PFSK-1 (cell line): ENCODE data around the gene ARHGEF16.

Experiments used
- SIN3A ChIP-seq: IDR thresholded peaks from 2 replicates; pipeline ENCODE4 v1.6.1; 2012; ENCODE audit warnings: mild to moderate bottlenecking, low read length, moderate library complexity, borderline replicate concordance; ENCODE audit not compliant: insufficient read depth
- TAF1 ChIP-seq: IDR thresholded peaks from 2 replicates; pipeline ENCODE4 v1.6.1; 2012; ENCODE audit warnings: low read length, control low read depth, borderline replicate concordance; ENCODE audit not compliant: insufficient read depth
- TF ChIP-seq, protein P1 (sequence below), 2 experiments: IDR thresholded peaks; 2 replicates each; pipeline versions ENCODE4 v1.6.1 to v1.8.0; 2011 to 2012; ENCODE audit warnings: low read depth in 2 of 2, low read length in 2 of 2, control low read depth in 1 of 2, inconsistent platforms in 1 of 2, mild to moderate bottlenecking in 1 of 2, moderate library complexity in 1 of 2; ENCODE audit not compliant: insufficient read depth in 1 of 2

DNA sequence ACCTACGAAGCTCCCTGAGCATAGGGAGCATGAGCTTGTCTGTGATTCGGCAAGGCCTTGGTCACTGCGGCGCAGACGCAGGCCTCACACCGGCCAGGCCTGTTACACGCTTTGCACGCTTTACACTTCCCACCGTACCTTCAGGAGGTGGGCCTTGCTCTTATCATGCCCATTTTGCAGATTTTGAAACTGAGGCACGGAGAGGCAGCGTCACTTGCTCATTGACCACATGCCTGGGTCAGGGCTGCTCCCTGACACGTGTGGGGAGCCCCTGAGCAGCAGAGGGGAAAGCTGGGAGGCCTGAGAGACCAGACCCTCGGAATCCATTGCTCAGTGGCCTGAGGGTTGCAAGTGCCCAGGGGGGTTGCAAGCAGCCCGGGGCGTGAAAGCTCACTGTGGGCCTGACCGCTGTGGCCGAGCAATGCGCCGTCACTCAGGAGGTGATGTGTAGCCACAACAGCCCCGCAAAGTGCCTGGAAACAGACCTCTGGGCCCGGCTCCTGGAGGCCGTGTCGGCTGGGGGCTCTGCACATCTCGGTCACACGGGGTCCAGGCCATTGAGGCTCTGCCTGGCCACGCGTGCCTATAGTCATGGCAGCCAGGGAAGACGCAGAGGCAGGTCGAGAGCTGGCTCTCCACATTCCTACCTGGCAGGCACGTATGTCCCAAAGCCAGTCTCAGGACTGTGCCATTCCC is 6.9 kb downstream of the ARHGEF16 start:
- TF ChIP-seq, protein P1, sequence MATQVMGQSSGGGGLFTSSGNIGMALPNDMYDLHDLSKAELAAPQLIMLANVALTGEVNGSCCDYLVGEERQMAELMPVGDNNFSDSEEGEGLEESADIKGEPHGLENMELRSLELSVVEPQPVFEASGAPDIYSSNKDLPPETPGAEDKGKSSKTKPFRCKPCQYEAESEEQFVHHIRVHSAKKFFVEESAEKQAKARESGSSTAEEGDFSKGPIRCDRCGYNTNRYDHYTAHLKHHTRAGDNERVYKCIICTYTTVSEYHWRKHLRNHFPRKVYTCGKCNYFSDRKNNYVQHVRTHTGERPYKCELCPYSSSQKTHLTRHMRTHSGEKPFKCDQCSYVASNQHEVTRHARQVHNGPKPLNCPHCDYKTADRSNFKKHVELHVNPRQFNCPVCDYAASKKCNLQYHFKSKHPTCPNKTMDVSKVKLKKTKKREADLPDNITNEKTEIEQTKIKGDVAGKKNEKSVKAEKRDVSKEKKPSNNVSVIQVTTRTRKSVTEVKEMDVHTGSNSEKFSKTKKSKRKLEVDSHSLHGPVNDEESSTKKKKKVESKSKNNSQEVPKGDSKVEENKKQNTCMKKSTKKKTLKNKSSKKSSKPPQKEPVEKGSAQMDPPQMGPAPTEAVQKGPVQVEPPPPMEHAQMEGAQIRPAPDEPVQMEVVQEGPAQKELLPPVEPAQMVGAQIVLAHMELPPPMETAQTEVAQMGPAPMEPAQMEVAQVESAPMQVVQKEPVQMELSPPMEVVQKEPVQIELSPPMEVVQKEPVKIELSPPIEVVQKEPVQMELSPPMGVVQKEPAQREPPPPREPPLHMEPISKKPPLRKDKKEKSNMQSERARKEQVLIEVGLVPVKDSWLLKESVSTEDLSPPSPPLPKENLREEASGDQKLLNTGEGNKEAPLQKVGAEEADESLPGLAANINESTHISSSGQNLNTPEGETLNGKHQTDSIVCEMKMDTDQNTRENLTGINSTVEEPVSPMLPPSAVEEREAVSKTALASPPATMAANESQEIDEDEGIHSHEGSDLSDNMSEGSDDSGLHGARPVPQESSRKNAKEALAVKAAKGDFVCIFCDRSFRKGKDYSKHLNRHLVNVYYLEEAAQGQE (IDR thresholded peaks at IDR 0.05; ENCODE audit: insufficient read depth in 1 of 2, low read depth in 2 of 2, low read length in 2 of 2), result no peak
- TF ChIP-seq SIN3A (no peak), TAF1 (no peak)
